Bronchial epithelial cell (primary cell): ENCODE measurements around the gene FFAR1. TPM values are rescaled to one million over a fixed set of nuclear protein-coding genes. Genes with fewer than 3 reads are reported as not detected.

Experiments used
- DNase-seq: peaks from one replicate; pipeline ENCODE4 v3.0.0-alpha.2; 2010; ENCODE audit warnings: low read depth
- FAIRE-seq: peaks from 2 replicates; lab custom pipeline; 2011; peaks lifted over from hg19 to GRCh38; lab: Jason Lieb, UNC
- H3K27me3 ChIP-seq: 2 replicates; pipeline ENCODE4 v1.5.1; 2011; ENCODE audit warnings: low read length; ENCODE audit not compliant: control insufficient read depth, insufficient read depth
- H3K36me3 ChIP-seq: 2 replicates; pipeline ENCODE4 v1.5.1; 2011; ENCODE audit warnings: low read length; ENCODE audit not compliant: control insufficient read depth, insufficient read depth
- H3K4me3 ChIP-seq: 2 replicates; pipeline ENCODE4 v1.5.1; 2011; ENCODE audit warnings: mild to moderate bottlenecking, low read depth, low read length, control low read depth
- total RNA-seq: library from RNA; depleted of rRNA; stranded (reverse); fragments of >200 nt; gene quantifications from 2 replicates; pipeline ENCODE4 v1.2.1, GENCODE V29; 2014
- TF ChIP-seq, protein P1 (sequence below): IDR thresholded peaks from 2 replicates; pipeline ENCODE4 v1.5.1; 2011; ENCODE audit warnings: mild to moderate bottlenecking, moderate library complexity, low read length, control low read depth, inconsistent platforms; ENCODE audit not compliant: insufficient read depth, severe bottlenecking

FFAR1 gene
- total RNA-seq, 1 donor from 2014 or later: not detected

- TF ChIP-seq, protein P1, sequence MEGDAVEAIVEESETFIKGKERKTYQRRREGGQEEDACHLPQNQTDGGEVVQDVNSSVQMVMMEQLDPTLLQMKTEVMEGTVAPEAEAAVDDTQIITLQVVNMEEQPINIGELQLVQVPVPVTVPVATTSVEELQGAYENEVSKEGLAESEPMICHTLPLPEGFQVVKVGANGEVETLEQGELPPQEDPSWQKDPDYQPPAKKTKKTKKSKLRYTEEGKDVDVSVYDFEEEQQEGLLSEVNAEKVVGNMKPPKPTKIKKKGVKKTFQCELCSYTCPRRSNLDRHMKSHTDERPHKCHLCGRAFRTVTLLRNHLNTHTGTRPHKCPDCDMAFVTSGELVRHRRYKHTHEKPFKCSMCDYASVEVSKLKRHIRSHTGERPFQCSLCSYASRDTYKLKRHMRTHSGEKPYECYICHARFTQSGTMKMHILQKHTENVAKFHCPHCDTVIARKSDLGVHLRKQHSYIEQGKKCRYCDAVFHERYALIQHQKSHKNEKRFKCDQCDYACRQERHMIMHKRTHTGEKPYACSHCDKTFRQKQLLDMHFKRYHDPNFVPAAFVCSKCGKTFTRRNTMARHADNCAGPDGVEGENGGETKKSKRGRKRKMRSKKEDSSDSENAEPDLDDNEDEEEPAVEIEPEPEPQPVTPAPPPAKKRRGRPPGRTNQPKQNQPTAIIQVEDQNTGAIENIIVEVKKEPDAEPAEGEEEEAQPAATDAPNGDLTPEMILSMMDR: no peak
- H3K4me3 ChIP-seq: no peak overlapping the region
- no peak for DNase-seq
- no peak for FAIRE-seq
- H3K27me3 ChIP-seq: no peaks in the 10 kb centered on the region
- no peaks in the 10 kb centered on the region for H3K36me3 ChIP-seq
Observed at GRCh38 chr19:35311901-35312665, 35.6 kb upstream of the FFAR1 start.

GRCh38 chr19:35313587-35313986, 34.1 kb upstream of the FFAR1 start:
- Histone ChIP-seq H3K4me3 (no peak overlapping the region), H3K27me3 (no peaks in the 10 kb centered on the region), H3K36me3 (no peaks in the 10 kb centered on the region)
- DNase-seq: no peak
- TF ChIP-seq, protein P1: no peak
- FAIRE-seq: no peak

DNA sequence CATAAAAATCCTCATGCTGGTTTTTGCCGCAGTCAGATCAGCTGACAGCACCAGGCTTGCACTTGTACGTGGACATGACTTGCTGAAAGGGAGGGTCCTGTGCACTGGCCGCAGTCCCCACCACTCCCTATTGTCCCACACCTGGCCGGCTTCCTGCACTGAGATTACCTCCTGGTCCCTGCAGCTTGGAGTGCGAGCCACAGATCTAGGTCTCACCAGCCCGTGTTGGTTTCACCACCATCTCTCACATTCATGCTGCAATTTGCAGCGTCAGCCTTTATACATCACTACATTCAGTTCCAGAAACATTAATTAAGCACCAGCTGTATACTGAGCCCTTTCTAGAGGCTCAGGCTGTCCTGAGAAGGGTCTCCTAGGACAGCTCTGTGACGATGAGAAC, 33.7 kb upstream of the FFAR1 start:
- DNase-seq (no peak), FAIRE-seq (no peak)
- Histone ChIP-seq H3K4me3 (no peak overlapping the region), H3K27me3 (no peaks in the 10 kb centered on the region), H3K36me3 (no peaks in the 10 kb centered on the region)
- TF ChIP-seq, protein P1: no peak

GRCh38 chr19:35314858-35315470, 32.7 kb upstream of the FFAR1 start:
- no peaks in the 10 kb centered on the region for H3K27me3 ChIP-seq
- H3K4me3 ChIP-seq: no peak overlapping the region
- H3K36me3 ChIP-seq: no peaks in the 10 kb centered on the region
- no peak for DNase-seq
- TF ChIP-seq, protein P1: no peak
- FAIRE-seq: no peak

DNA sequence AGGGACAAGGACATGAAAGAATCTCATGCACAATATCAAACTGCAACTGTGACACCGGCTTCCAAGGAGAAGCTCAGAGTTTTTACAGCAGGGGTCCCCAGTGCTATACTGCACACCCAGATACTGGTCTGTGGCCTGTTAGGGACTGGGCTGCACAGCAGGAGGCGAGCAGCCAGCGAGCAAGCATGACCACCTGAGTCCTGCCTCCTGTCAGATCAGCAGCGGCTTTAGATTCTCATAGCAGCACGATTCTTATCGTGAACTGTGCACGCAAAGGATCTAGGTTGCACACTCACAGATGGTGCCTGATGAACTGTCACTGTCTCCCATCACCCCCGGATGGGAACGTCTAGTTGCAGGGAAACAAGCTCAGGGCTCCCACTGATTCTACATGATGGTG, 31.8 kb upstream of the FFAR1 start:
- H3K36me3 ChIP-seq: no peaks in the 10 kb centered on the region
- DNase-seq (no peak), FAIRE-seq (no peak)
- TF ChIP-seq, protein P1: no peak
- no peak overlapping the region for H3K4me3 ChIP-seq
- peaks cover 2% of the 10 kb centered on the region for H3K27me3 ChIP-seq
